H9 (cell line): ENCODE data around the gene KIF19. TPM values are rescaled to one million over a fixed set of nuclear protein-coding genes. Genes with fewer than 3 reads are reported as not detected.

Experiments
- DNase-seq: peaks from one replicate; pipeline ENCODE4 v3.0.0-alpha.2; 2017
- H2AFZ ChIP-seq: one replicate; pipeline ENCODE4 v1.6.1; 2013; ENCODE audit warnings: mild to moderate bottlenecking, low read length, control low read depth, moderate library complexity
- H2AK5ac ChIP-seq: 2 replicates; pipeline ENCODE4 v1.6.1; 2013; ENCODE audit warnings: low read length, control low read depth, mixed read lengths; ENCODE audit not compliant: insufficient read length
- H2BK120ac ChIP-seq: one replicate; pipeline ENCODE4 v1.6.1; 2013; ENCODE audit warnings: low read depth, mild to moderate bottlenecking, low read length, control low read depth, inconsistent platforms; ENCODE audit not compliant: poor library complexity, severe bottlenecking
- H2BK12ac ChIP-seq: 2 replicates; pipeline ENCODE4 v1.6.1; 2013; ENCODE audit warnings: low read length, control low read depth, mixed read lengths, low read depth; ENCODE audit not compliant: insufficient read length
- H2BK15ac ChIP-seq: 2 replicates; pipeline ENCODE4 v1.6.1; 2013; ENCODE audit warnings: low read depth, low read length, control low read depth
- H2BK20ac ChIP-seq: one replicate; pipeline ENCODE4 v1.6.1; 2013; ENCODE audit warnings: low read depth, mild to moderate bottlenecking, low read length, control low read depth, inconsistent platforms; ENCODE audit not compliant: poor library complexity, severe bottlenecking
- H2BK5ac ChIP-seq: 2 replicates; pipeline ENCODE4 v1.6.1; 2013; ENCODE audit warnings: low read length, control low read depth, mixed read lengths; ENCODE audit not compliant: insufficient read length
- H3K14ac ChIP-seq: 2 replicates; pipeline ENCODE4 v1.6.1; 2013; ENCODE audit warnings: low read length, control low read depth; ENCODE audit not compliant: insufficient read depth
- H3K18ac ChIP-seq: 2 replicates; pipeline ENCODE4 v1.6.1; 2013; ENCODE audit warnings: low read depth, mild to moderate bottlenecking, mixed read lengths, low read length, control low read depth; ENCODE audit not compliant: insufficient read length
- H3K23ac ChIP-seq: 2 replicates; pipeline ENCODE4 v1.6.1; 2013; ENCODE audit warnings: low read length, control low read depth, mixed read lengths, low read depth; ENCODE audit not compliant: insufficient read length
- H3K23me2 ChIP-seq: 2 replicates; pipeline ENCODE4 v1.6.1; 2013; ENCODE audit warnings: low read depth, mild to moderate bottlenecking, mixed read lengths, low read length, control low read depth; ENCODE audit not compliant: insufficient read length, poor library complexity, severe bottlenecking
- H3K27ac ChIP-seq: 2 replicates; pipeline ENCODE4 v1.5.1; 2013; ENCODE audit warnings: low read length, control low read depth, mixed read lengths, low read depth; ENCODE audit not compliant: insufficient read length
- H3K27me3 ChIP-seq: 2 replicates; pipeline ENCODE4 v1.6.1; 2013; ENCODE audit warnings: low read length, control low read depth, inconsistent platforms; ENCODE audit not compliant: insufficient read depth
- H3K4ac ChIP-seq: 2 replicates; pipeline ENCODE4 v1.6.1; 2013; ENCODE audit warnings: low read depth, mild to moderate bottlenecking, control low read depth, inconsistent platforms, low read length, moderate library complexity
- H3K4me1 ChIP-seq: 2 replicates; pipeline ENCODE4 v1.6.1; 2013; ENCODE audit warnings: low read length, control low read depth, inconsistent platforms; ENCODE audit not compliant: insufficient read depth
- H3K4me2 ChIP-seq: 2 replicates; pipeline ENCODE4 v1.6.1; 2013; ENCODE audit warnings: low read length, control low read depth, mixed read lengths; ENCODE audit not compliant: insufficient read length, insufficient read depth
- H3K56ac ChIP-seq: 2 replicates; pipeline ENCODE4 v1.6.1; 2013; ENCODE audit warnings: low read depth, mild to moderate bottlenecking, mixed read lengths, low read length, control low read depth; ENCODE audit not compliant: insufficient read length
- H3K79me1 ChIP-seq: 2 replicates; pipeline ENCODE4 v1.6.1; 2013; ENCODE audit warnings: low read depth, mild to moderate bottlenecking, moderate library complexity, low read length, control low read depth, inconsistent platforms; ENCODE audit not compliant: insufficient read depth, poor library complexity, severe bottlenecking
- H3K79me2 ChIP-seq: 2 replicates; pipeline ENCODE4 v1.6.1; 2013; ENCODE audit warnings: low read length, control low read depth, inconsistent platforms; ENCODE audit not compliant: insufficient read depth
- H3K9ac ChIP-seq: 2 replicates; pipeline ENCODE4 v1.6.1; 2013; ENCODE audit warnings: low read length, control low read depth, mixed read lengths; ENCODE audit not compliant: insufficient read length; ENCODE audit errors: extremely low read depth
- H3K9me3 ChIP-seq: one replicate; pipeline ENCODE4 v1.6.1; 2013; ENCODE audit warnings: low read depth, low read length, inconsistent platforms; ENCODE audit not compliant: control insufficient read depth
- H3T11ph ChIP-seq: one replicate; pipeline ENCODE4 v1.6.1; 2013; ENCODE audit warnings: mild to moderate bottlenecking, low read length, control low read depth, inconsistent platforms
- H4K20me1 ChIP-seq: one replicate; pipeline ENCODE4 v1.6.1; 2013; ENCODE audit not compliant: control insufficient read depth, insufficient read length, insufficient read depth
- H4K5ac ChIP-seq: 2 replicates; pipeline ENCODE4 v1.6.1; 2013; ENCODE audit warnings: low read depth, mild to moderate bottlenecking, mixed read lengths, low read length, control low read depth; ENCODE audit not compliant: insufficient read length
- H4K8ac ChIP-seq: replicated peaks from 2 replicates; pipeline ENCODE4 v1.6.1; 2013; ENCODE audit warnings: low read length, control low read depth, mixed read lengths, low read depth; ENCODE audit not compliant: insufficient read length
- H4K91ac ChIP-seq: 2 replicates; pipeline ENCODE4 v1.6.1; 2013; ENCODE audit warnings: low read depth, mild to moderate bottlenecking, moderate library complexity, mixed read lengths, low read length, control low read depth; ENCODE audit not compliant: insufficient read length
- H3K27ac Mint-ChIP-seq, 3 experiments: 2 replicates in 2 of 3; 3 replicates in 1 of 3; pipeline ENCODE4 v1.8.0; 2020 to 2021; ENCODE audit warnings: mixed read lengths in 3 of 3, mild to moderate bottlenecking in 1 of 3, moderate library complexity in 1 of 3
- H3K27me3 Mint-ChIP-seq: 2 replicates; pipeline ENCODE4 v1.8.0; 2021; ENCODE audit warnings: low read depth, mild to moderate bottlenecking, moderate library complexity, mixed read lengths
- H3K36me3 Mint-ChIP-seq, 3 experiments: 2 replicates in 2 of 3; 3 replicates in 1 of 3; pipeline ENCODE4 v1.8.0; 2020 to 2021; ENCODE audit warnings: low read depth in 3 of 3, mixed read lengths in 3 of 3; ENCODE audit not compliant: insufficient read depth in 1 of 3
- H3K4me1 Mint-ChIP-seq, 2 experiments: 2 replicates each; pipeline ENCODE4 v1.8.0; 2020; ENCODE audit warnings: mixed read lengths in 2 of 2
- H3K4me3 Mint-ChIP-seq, 2 experiments: 2 replicates in 1 of 2; 3 replicates in 1 of 2; pipeline ENCODE4 v1.8.0; 2020 to 2021; ENCODE audit warnings: mild to moderate bottlenecking in 2 of 2, mixed read lengths in 2 of 2, moderate library complexity in 1 of 2
- H3K9me3 Mint-ChIP-seq, 2 experiments: 2 replicates in 1 of 2; 3 replicates in 1 of 2; pipeline ENCODE4 v1.8.0; 2020; ENCODE audit warnings: mild to moderate bottlenecking in 2 of 2, mixed read lengths in 2 of 2, moderate library complexity in 1 of 2
- CTCF ChIP-seq: fragments of 200-600 bp; sonication (generic); conservative IDR thresholded peaks from 3 replicates; pipeline ENCODE4 v1.8.0; 2021; ENCODE audit warnings: antibody characterized with exemption, mild to moderate bottlenecking
- WGBS: extraction: QIAGEN DNeasy Blood & Tissue Kit; methylation state at CpG from one replicate; pipeline ENCODE4 v1.1.7; 2013; ENCODE audit warnings: missing lambda C conversion rate, low lambda C conversion rate, mixed read lengths; ENCODE audit not compliant: insufficient read length; ENCODE audit errors: extremely low coverage; 5-methylcytosine and 5-hydroxymethylcytosine counted together
- total RNA-seq: library from RNA; stranded (reverse); gene quantifications from 2 replicates; pipeline ENCODE4 v1.2.1, GENCODE V29; 2021

The KIF19 gene
- total RNA-seq, 1 experiment from 2014 or later = 0.13 TPM

- no peaks in the 10 kb centered on the region for H3K9me3 Mint-ChIP-seq
- peaks cover 17 to 30% of the 10 kb centered on the region in 2 experiments for H3K4me1 Mint-ChIP-seq
- H2AK5ac ChIP-seq = no peak overlapping the region
- H3K23me2 ChIP-seq = peaks cover 6% of the 10 kb centered on the region
- H4K8ac ChIP-seq = no peak overlapping the region
- no peak overlapping the region for H3K56ac ChIP-seq
- no peak overlapping the region for H3K14ac ChIP-seq
- no peak overlapping the region for H2BK20ac ChIP-seq
- no peaks in the 10 kb centered on the region for H3K4me1 ChIP-seq
- no peak overlapping the region for H3K9ac ChIP-seq
- H4K91ac ChIP-seq = no peak overlapping the region
- no peak overlapping the region for H3K27ac ChIP-seq
- H3K27me3 ChIP-seq = no peaks in the 10 kb centered on the region; the same call in 1 of the 2 replicates
- H3K27ac Mint-ChIP-seq = no peak overlapping the region; a peak in 1 of 7 replicates
- peaks cover 95% of the 10 kb centered on the region for H3K27me3 Mint-ChIP-seq
- H2BK12ac ChIP-seq = no peak overlapping the region
- TF ChIP-seq CTCF = no peak
- no peaks in the 10 kb centered on the region for H3K9me3 ChIP-seq
- no peak overlapping the region for H3K4ac ChIP-seq
- H4K5ac ChIP-seq = no peak overlapping the region
- H3T11ph ChIP-seq = no peak overlapping the region
- DNase-seq = no peak
- H2AFZ ChIP-seq = no peak overlapping the region
- no peaks in the 10 kb centered on the region for H3K79me2 ChIP-seq
- no peak overlapping the region for H2BK5ac ChIP-seq
- no peaks in the 10 kb centered on the region for H4K20me1 ChIP-seq
- H3K23ac ChIP-seq = no peak overlapping the region
- no peak overlapping the region for H2BK120ac ChIP-seq
- H3K4me2 ChIP-seq = peak overlapping the region; percentile 71
- WGBS = no CpG with 5 or more reads among the region's 11 CpGs
- H3K4me3 Mint-ChIP-seq = peak overlapping the region; percentile 47 to 75
- no peak overlapping the region for H2BK15ac ChIP-seq
- no peaks in the 10 kb centered on the region for H3K79me1 ChIP-seq
- no peak overlapping the region for H3K18ac ChIP-seq
- H3K36me3 Mint-ChIP-seq = no peaks in the 10 kb centered on the region; a peak in 1 of 7 replicates
These were observed 667 bp upstream of the KIF19 start for GRCh38 chr17:74325376-74325742.
